Hepatocyte (in vitro differentiated cells): ENCODE measurements around the gene KANK4. TPM values are rescaled to one million over a fixed set of nuclear protein-coding genes. Genes with fewer than 3 reads are reported as not detected.
"Not testable (repeated sequence)": the region's sequence is repeated elsewhere in the genome, so short reads cannot be mapped to it uniquely, and the experiment has no call there.

ENCODE experiments used
- DNase-seq: peaks from one replicate; pipeline ENCODE4 v3.0.0-alpha.2; 2016; ENCODE audit warnings: low spot score
- H2AFZ ChIP-seq: fragments of 200-600 bp; sonication (generic); 2 replicates; pipeline ENCODE4 v1.6.0; 2016; ENCODE audit warnings: antibody characterized with exemption, mild to moderate bottlenecking
- H3K27ac ChIP-seq: fragments of 200-600 bp; sonication (generic); 2 replicates; pipeline ENCODE4 v1.5.1; 2016; ENCODE audit warnings: mild to moderate bottlenecking
- H3K27me3 ChIP-seq: fragments of 200-600 bp; sonication (generic); 2 replicates; pipeline ENCODE4 v1.6.1; 2016
- H3K36me3 ChIP-seq: fragments of 200-600 bp; sonication (generic); replicated peaks from 2 replicates; pipeline ENCODE4 v1.5.1; 2016; ENCODE audit warnings: low read depth; ENCODE audit not compliant: insufficient read depth
- H3K4me1 ChIP-seq: fragments of 200-600 bp; sonication (generic); 2 replicates; pipeline ENCODE4 v1.5.1; 2016; ENCODE audit warnings: mild to moderate bottlenecking, moderate library complexity; ENCODE audit not compliant: insufficient read depth
- H3K4me2 ChIP-seq: fragments of 200-600 bp; sonication (generic); 2 replicates; pipeline ENCODE4 v1.6.0; 2016
- H3K4me3 ChIP-seq: fragments of 200-600 bp; sonication (generic); 2 replicates; pipeline ENCODE4 v1.5.1; 2016; ENCODE audit warnings: mild to moderate bottlenecking
- H3K79me2 ChIP-seq: fragments of 200-600 bp; sonication (generic); 2 replicates; pipeline ENCODE4 v1.6.0; 2017; ENCODE audit warnings: mild to moderate bottlenecking
- H3K9me2 ChIP-seq: fragments of 200-600 bp; sonication (generic); replicated peaks from 2 replicates; pipeline ENCODE4 v1.6.0; 2017; ENCODE audit warnings: mild to moderate bottlenecking; ENCODE audit not compliant: insufficient read depth
- H3K9me3 ChIP-seq: fragments of 200-600 bp; sonication (generic); 2 replicates; pipeline ENCODE4 v1.5.1; 2016; ENCODE audit warnings: low read depth, mild to moderate bottlenecking
- H4K20me1 ChIP-seq: fragments of 200-600 bp; sonication (generic); 2 replicates; pipeline ENCODE4 v1.6.0; 2016; ENCODE audit warnings: mild to moderate bottlenecking; ENCODE audit not compliant: insufficient read depth, poor library complexity, severe bottlenecking
- CTCF ChIP-seq: fragments of 200-600 bp; sonication (generic); IDR thresholded peaks from 2 replicates; pipeline ENCODE4 v1.5.1; 2016; ENCODE audit warnings: antibody characterized with exemption, mild to moderate bottlenecking; ENCODE audit not compliant: poor library complexity
- EZH2 ChIP-seq: fragments of 200-600 bp; sonication (generic); IDR thresholded peaks from 2 replicates; pipeline ENCODE4 v1.6.1; 2016; ENCODE audit warnings: antibody characterized with exemption, mild to moderate bottlenecking, borderline replicate concordance
- EZH2phosphoT487 ChIP-seq: fragments of 200-600 bp; sonication (generic); IDR thresholded peaks from one replicate; pipeline ENCODE4 v1.6.1; 2018; ENCODE audit warnings: antibody characterized with exemption, mild to moderate bottlenecking, low read depth, moderate library complexity; ENCODE audit not compliant: unreplicated experiment, severe bottlenecking
- WGBS: methylation state at CpG from one replicate; pipeline ENCODE4 v1.1.6; 2016; ENCODE audit warnings: low lambda C conversion rate; ENCODE audit errors: missing lambda C conversion rate; 5-methylcytosine and 5-hydroxymethylcytosine counted together
- polyA plus RNA-seq: library from polyadenylated mRNA; unstranded; fragments of >200 nt; fragmentation: Nextera tagmentation; extraction: Ambion mirVana; gene quantifications from 2 replicates; pipeline ENCODE4 v1.2.1, GENCODE V29; 2016
- total RNA-seq: library from RNA; depleted of rRNA; stranded (reverse); fragments of >200 nt; gene quantifications from 2 replicates; pipeline ENCODE4 v1.2.3, GENCODE V29; 2014

KANK4 gene
- total and polyA plus RNA-seq, 2 experiments from 2014 or later, result 6.0 to 7.7 TPM

GRCh38 chr1:62245201-62245600 lies 74.0 kb downstream of the KANK4 start:
- no peaks in the 10 kb centered on the region for H4K20me1 ChIP-seq
- H3K4me2 ChIP-seq, result no peak overlapping the region
- H3K4me3 ChIP-seq, result no peak overlapping the region
- no peaks in the 10 kb centered on the region for H3K27me3 ChIP-seq
- no peaks in the 10 kb centered on the region for H3K36me3 ChIP-seq
- H3K9me2 ChIP-seq, result no peaks in the 10 kb centered on the region
- H2AFZ ChIP-seq, result no peak overlapping the region
- no peak overlapping the region for H3K27ac ChIP-seq
- no peak for DNase-seq
- TF ChIP-seq EZH2phosphoT487 (no peak), CTCF (no peak), EZH2 (no peak)
- H3K9me3 ChIP-seq, result no peaks in the 10 kb centered on the region
- H3K4me1 ChIP-seq, result peaks cover 14% of the 10 kb centered on the region
- no peaks in the 10 kb centered on the region for H3K79me2 ChIP-seq

GRCh38 chr1:62244380-62244779 lies 74.9 kb downstream of the KANK4 start:
- H3K9me3 ChIP-seq, H3K4me2 ChIP-seq, DNase-seq, H2AFZ ChIP-seq, H3K27me3 ChIP-seq, H3K36me3 ChIP-seq, H3K4me3 ChIP-seq, H4K20me1 ChIP-seq, H3K79me2 ChIP-seq, H3K27ac ChIP-seq, H3K9me2 ChIP-seq: not testable (repeated sequence)
- WGBS, result 91% methylated on average over 3 of the region's 3 CpGs
- peaks cover 14% of the 10 kb centered on the region for H3K4me1 ChIP-seq

GRCh38 chr1:62241371-62242131 lies 77.7 kb downstream of the KANK4 start:
- Histone ChIP-seq H4K20me1 (no peaks in the 10 kb centered on the region), H3K4me3 (no peak overlapping the region), H3K36me3 (no peaks in the 10 kb centered on the region), H3K4me2 (no peak overlapping the region), H3K27ac (no peak overlapping the region), H2AFZ (no peak overlapping the region), H3K4me1 (peaks cover 14% of the 10 kb centered on the region), H3K9me3 (no peaks in the 10 kb centered on the region), H3K9me2 (no peaks in the 10 kb centered on the region), H3K27me3 (no peaks in the 10 kb centered on the region), H3K79me2 (no peaks in the 10 kb centered on the region)
- WGBS, result 52% methylated on average over 12 of the region's 12 CpGs
- TF ChIP-seq CTCF (no peak), EZH2phosphoT487 (no peak), EZH2 (no peak)
- DNase-seq, result no peak

GRCh38 chr1:62240651-62241370 lies 78.4 kb downstream of the KANK4 start:
- 72% methylated on average over 9 of the region's 9 CpGs for WGBS
- Histone ChIP-seq H3K9me3 (no peaks in the 10 kb centered on the region), H3K4me2 (no peak overlapping the region), H2AFZ (no peak overlapping the region), H4K20me1 (no peaks in the 10 kb centered on the region), H3K4me3 (no peak overlapping the region), H3K9me2 (no peaks in the 10 kb centered on the region), H3K27ac (no peak overlapping the region), H3K4me1 (peaks cover 14% of the 10 kb centered on the region), H3K36me3 (no peaks in the 10 kb centered on the region), H3K27me3 (no peaks in the 10 kb centered on the region), H3K79me2 (no peaks in the 10 kb centered on the region)
- TF ChIP-seq EZH2, result no peak
- no peak for TF ChIP-seq CTCF
- TF ChIP-seq EZH2phosphoT487, result no peak
- no peak for DNase-seq

GRCh38 chr1:62239652-62240403 lies 79.4 kb downstream of the KANK4 start:
- H3K79me2 ChIP-seq, H4K20me1 ChIP-seq, H3K4me2 ChIP-seq, H3K9me2 ChIP-seq, H2AFZ ChIP-seq, H3K27me3 ChIP-seq, H3K36me3 ChIP-seq, H3K9me3 ChIP-seq, H3K27ac ChIP-seq, H3K4me3 ChIP-seq, DNase-seq: not testable (repeated sequence)
- 94% methylated on average over 3 of the region's 3 CpGs for WGBS
- peaks cover 14% of the 10 kb centered on the region for H3K4me1 ChIP-seq
